ENCODE measurements around the gene ANP32B. TPM values are rescaled to one million over a fixed set of nuclear protein-coding genes. Genes with fewer than 3 reads are reported as not detected.

The ANP32B gene
- polyA plus RNA-seq, 1 of the 3 experiments (the other 2 are of a cell fraction), result 28.4 TPM

GRCh38 chr9:97936998-97937397 is 46.1 kb upstream of the ANP32B start (continued):
- TF ChIP-seq, protein P1, sequence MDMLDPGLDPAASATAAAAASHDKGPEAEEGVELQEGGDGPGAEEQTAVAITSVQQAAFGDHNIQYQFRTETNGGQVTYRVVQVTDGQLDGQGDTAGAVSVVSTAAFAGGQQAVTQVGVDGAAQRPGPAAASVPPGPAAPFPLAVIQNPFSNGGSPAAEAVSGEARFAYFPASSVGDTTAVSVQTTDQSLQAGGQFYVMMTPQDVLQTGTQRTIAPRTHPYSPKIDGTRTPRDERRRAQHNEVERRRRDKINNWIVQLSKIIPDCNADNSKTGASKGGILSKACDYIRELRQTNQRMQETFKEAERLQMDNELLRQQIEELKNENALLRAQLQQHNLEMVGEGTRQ (IDR thresholded peaks at IDR 0.05; ENCODE audit: borderline replicate concordance, low read depth, low read length), result no peak
- TF ChIP-seq TAF1 (IDR thresholded peaks at IDR 0.05; ENCODE audit: borderline replicate concordance, low read depth, low read length) (no peak), YY1 (IDR thresholded peaks at IDR 0.05; ENCODE audit: low read depth) (no peak), SIN3A (IDR thresholded peaks at IDR 0.05; ENCODE audit: borderline replicate concordance, low read depth, low read length) (no peak), EZH2phosphoT487 (IDR thresholded peaks at IDR 0.05; ENCODE audit: borderline replicate concordance, low read depth) (no peak), EP300 (IDR thresholded peaks at IDR 0.05; ENCODE audit: borderline replicate concordance in 1 of 2, low read depth in 1 of 2, low read length in 1 of 2) (no peak)
- TF ChIP-seq, protein P2, sequence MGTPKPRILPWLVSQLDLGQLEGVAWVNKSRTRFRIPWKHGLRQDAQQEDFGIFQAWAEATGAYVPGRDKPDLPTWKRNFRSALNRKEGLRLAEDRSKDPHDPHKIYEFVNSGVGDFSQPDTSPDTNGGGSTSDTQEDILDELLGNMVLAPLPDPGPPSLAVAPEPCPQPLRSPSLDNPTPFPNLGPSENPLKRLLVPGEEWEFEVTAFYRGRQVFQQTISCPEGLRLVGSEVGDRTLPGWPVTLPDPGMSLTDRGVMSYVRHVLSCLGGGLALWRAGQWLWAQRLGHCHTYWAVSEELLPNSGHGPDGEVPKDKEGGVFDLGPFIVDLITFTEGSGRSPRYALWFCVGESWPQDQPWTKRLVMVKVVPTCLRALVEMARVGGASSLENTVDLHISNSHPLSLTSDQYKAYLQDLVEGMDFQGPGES (IDR thresholded peaks at IDR 0.05; ENCODE audit: low read depth, low read length), result no peak
- TF ChIP-seq, protein P3, sequence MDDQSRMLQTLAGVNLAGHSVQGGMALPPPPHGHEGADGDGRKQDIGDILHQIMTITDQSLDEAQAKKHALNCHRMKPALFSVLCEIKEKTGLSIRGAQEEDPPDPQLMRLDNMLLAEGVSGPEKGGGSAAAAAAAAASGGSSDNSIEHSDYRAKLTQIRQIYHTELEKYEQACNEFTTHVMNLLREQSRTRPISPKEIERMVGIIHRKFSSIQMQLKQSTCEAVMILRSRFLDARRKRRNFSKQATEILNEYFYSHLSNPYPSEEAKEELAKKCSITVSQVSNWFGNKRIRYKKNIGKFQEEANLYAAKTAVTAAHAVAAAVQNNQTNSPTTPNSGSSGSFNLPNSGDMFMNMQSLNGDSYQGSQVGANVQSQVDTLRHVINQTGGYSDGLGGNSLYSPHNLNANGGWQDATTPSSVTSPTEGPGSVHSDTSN (IDR thresholded peaks at IDR 0.05), result no peak

DNA sequence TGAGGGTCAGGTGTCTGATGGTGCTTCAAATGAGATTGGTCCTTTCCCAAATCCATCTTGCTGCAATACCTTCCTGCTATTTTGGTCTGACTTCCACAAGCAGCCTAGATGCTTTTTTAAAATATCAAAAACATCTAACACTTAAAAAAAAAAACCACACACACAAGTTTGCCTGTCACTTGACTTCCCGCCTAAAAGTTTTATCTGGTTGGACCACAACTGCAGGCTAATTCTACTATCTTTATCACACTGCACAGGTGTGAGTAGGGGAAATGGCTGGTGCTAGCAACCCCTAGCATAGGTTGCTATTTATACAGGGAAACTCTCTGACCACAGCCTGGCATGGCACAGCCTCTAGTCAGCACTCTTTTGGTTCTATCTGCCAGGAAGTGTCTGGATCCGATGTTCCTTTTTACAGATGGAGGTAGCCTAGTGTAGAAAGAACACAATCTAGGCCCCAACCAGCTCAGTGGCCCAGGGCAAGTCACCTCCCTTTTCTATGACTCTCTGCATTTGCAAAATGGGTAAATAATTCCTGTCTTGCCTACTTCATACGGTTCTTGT is 45.0 kb upstream of the ANP32B start, which contains the start of gene HEMGN:
Gene HEMGN, minus strand, starts transcription at position 92 of the 564 bp plus-strand sequence. Its CDS starts 36 bp downstream, at position 56.
- WGBS (ENCODE audit: low lambda C conversion rate), result 57% methylated on average over 3 of the region's 3 CpGs
- POLR2A ChIA-PET, result no interaction called here
- H3K27me3 ChIP-seq (ENCODE audit: insufficient read depth), result peaks cover 11% of the 10 kb centered on the region; the same call in 1 of the 2 replicates

More for the DNA sequence above, 45.0 kb upstream of the ANP32B start, which contains the start of gene HEMGN:
- no peak for TF ChIP-seq TEAD4 (IDR thresholded peaks at IDR 0.05; ENCODE audit: borderline replicate concordance, insufficient read depth)
- TF ChIP-seq CHD2 (IDR thresholded peaks at IDR 0.05; ENCODE audit: low read length, partially characterized antibody), result no peak
- no peak for TF ChIP-seq FOSL2 (IDR thresholded peaks at IDR 0.05; ENCODE audit: borderline replicate concordance, low read depth)
- TF ChIP-seq FOXM1 (IDR thresholded peaks at IDR 0.05; ENCODE audit: low read depth), result no peak
- no peak for TF ChIP-seq RFX5 (IDR thresholded peaks at IDR 0.05; ENCODE audit: low read length)
- TF ChIP-seq SIN3A (IDR thresholded peaks at IDR 0.05; ENCODE audit: borderline replicate concordance, low read depth, low read length), result no peak
- no peak for TF ChIP-seq EZH2phosphoT487 (IDR thresholded peaks at IDR 0.05; ENCODE audit: borderline replicate concordance, low read depth)
- no peak for TF ChIP-seq EP300 (IDR thresholded peaks at IDR 0.05; ENCODE audit: borderline replicate concordance in 1 of 2, low read depth in 1 of 2, low read length in 1 of 2)
- TF ChIP-seq RXRA (IDR thresholded peaks at IDR 0.05; ENCODE audit: borderline replicate concordance, low read depth), result no peak
- no peaks in the 10 kb centered on the region for H3K79me2 ChIP-seq (ENCODE audit: insufficient read depth)
- H3K27ac ChIP-seq (ENCODE audit: low read depth in 2 of 2, low read length in 1 of 2), result no peak within 1 kb of the TSS
- no peak within 1 kb of the TSS for H3K4me3 ChIP-seq (ENCODE audit: low read depth in 2 of 2, low read length in 1 of 2)
- no peaks in the 10 kb centered on the region for H3K9me2 ChIP-seq
- no peaks in the 10 kb centered on the region for H3K4me1 ChIP-seq (ENCODE audit: control insufficient read depth in 1 of 2, insufficient read depth in 2 of 2, low read depth in 1 of 2, low read length in 1 of 2)
- CTCF ChIA-PET, result interaction anchor here (2.5 kb wide), 1 partner anchor 15 kb away, joined by 9 read pairs; the partner anchor contains the start of gene TRMO
- no peaks in the 10 kb centered on the region for H3K9me3 ChIP-seq
- no peaks in the 10 kb centered on the region for H3F3A ChIP-seq (replicated peaks; ENCODE audit: insufficient read depth)
- no peak within 1 kb of the TSS for H3K9ac ChIP-seq
- H2AFZ ChIP-seq (ENCODE audit: low read depth), result no peak within 1 kb of the TSS
- H4K20me1 ChIP-seq (ENCODE audit: insufficient read depth), result no peaks in the 10 kb centered on the region
- no peak for DNase-seq
- H3K4me2 ChIP-seq, result no peak within 1 kb of the TSS
- H3K36me3 ChIP-seq (replicated peaks in 1 of 2; ENCODE audit: control insufficient read depth in 1 of 2, insufficient read depth in 2 of 2, low read length in 1 of 2), result no peaks in the 10 kb centered on the region

All from SK-N-SH (cell line).